Upper lobe of left lung (tissue), 6 donors: ENCODE data around the gene FOXF2. TPM values are rescaled to one million over a fixed set of nuclear protein-coding genes. Genes with fewer than 3 reads are reported as not detected.

Source experiments
- ATAC-seq, 2 donors: fragments of 200-7000 bp; cut with Tn5 transposase; one replicate each; pipeline ENCODE4 v1.9.1; 2022; ENCODE audit warnings: mild to moderate bottlenecking in 2 of 2, moderate library complexity in 2 of 2; ENCODE audit not compliant: low FRiP score in 2 of 2
- DNase-seq, 2 donors: peaks; one replicate each; pipeline ENCODE4 v3.0.0-alpha.2; 2019 to 2020
- H3K27ac ChIP-seq, 4 donors: fragments of 200-600 bp; sonication (generic); one replicate each; pipeline ENCODE4 v1.5.1; 2016 to 2019
- H3K27me3 ChIP-seq, 4 donors: fragments of 200-600 bp; sonication (generic); one replicate each; pipeline ENCODE4 v1.5.1; 2017 to 2019
- H3K36me3 ChIP-seq, 4 donors: fragments of 200-600 bp; sonication (generic); one replicate each; pipeline ENCODE4 v1.5.1; 2016 to 2019
- H3K4me1 ChIP-seq, 4 donors: fragments of 200-600 bp; sonication (generic); one replicate each; pipeline ENCODE4 v1.5.1; 2018 to 2019
- H3K4me3 ChIP-seq, 4 donors: fragments of 200-600 bp; sonication (generic); one replicate each; pipeline ENCODE4 v1.5.1; 2017 to 2019; ENCODE audit warnings: mild to moderate bottlenecking in 2 of 4, moderate library complexity in 1 of 4
- H3K9me3 ChIP-seq, 4 donors: fragments of 200-600 bp; sonication (generic); one replicate each; pipeline ENCODE4 v1.5.1; 2018 to 2019
- CTCF ChIP-seq, 6 experiments: fragments of 450-650 bp in 4 of 6; fragments of 200-600 bp in 2 of 6; sonication (generic) in 2 of 6; IDR thresholded peaks; one replicate each; pipeline ENCODE4 v1.5.1; 2016 to 2019; ENCODE audit warnings: antibody characterized with exemption in 6 of 6
- EP300 ChIP-seq, 4 donors: sonication (generic); formaldehyde crosslinking; IDR thresholded peaks; one replicate each; pipeline ENCODE4 v1.5.1; 2017; ENCODE audit warnings: antibody characterized with exemption in 4 of 4, control low read depth in 2 of 4
- POLR2A ChIP-seq, 4 donors: fragments of 450-650 bp; IDR thresholded peaks; one replicate each; pipeline ENCODE4 v1.5.1; 2016 to 2017; ENCODE audit warnings: antibody characterized with exemption in 4 of 4, mild to moderate bottlenecking in 2 of 4
- POLR2AphosphoS5 ChIP-seq, 2 donors: sonication (generic); formaldehyde crosslinking; IDR thresholded peaks; one replicate each; pipeline ENCODE4 v1.5.1; 2017; ENCODE audit warnings: antibody characterized with exemption in 2 of 2
- WGBS, 2 donors: methylation state at CpG; one replicate each; pipeline ENCODE4 v1.1.5; 2017 to 2018; 5-methylcytosine and 5-hydroxymethylcytosine counted together
- total RNA-seq, 6 donors: library from RNA; depleted of rRNA in 4 of 6; stranded (reverse); fragments of >200 nt in 4 of 6; gene quantifications; one replicate each; pipeline versions ENCODE4 v1.1.0 to v1.2.1, GENCODE V29; 2016 to 2021
- donor health status: DM: no; HTN: no; CAD: no; lungs with moderate emphysema.
- donor health status: DM: no; HTN: yes; CAD: no; lungs with severe emphysema.

The FOXF2 gene
- total RNA-seq, 6 donors from 2014 or later, result 5.5 to 17.7 (median 8.8) TPM

GRCh38 chr6:1416820-1417219 lies 27.4 kb downstream of the FOXF2 start:
- ATAC-seq (no peak), DNase-seq (no peak)
- no peaks in the 10 kb centered on the region for H3K9me3 ChIP-seq
- no peaks in the 10 kb centered on the region for H3K27me3 ChIP-seq
- no peaks in the 10 kb centered on the region for H3K36me3 ChIP-seq
- H3K4me3 ChIP-seq, result no peak overlapping the region
- TF ChIP-seq CTCF (IDR thresholded peaks at IDR 0.05), result no peak
- no peak for TF ChIP-seq EP300 (IDR thresholded peaks at IDR 0.05)
- TF ChIP-seq POLR2AphosphoS5 (IDR thresholded peaks at IDR 0.05), result no peak
- no peak for TF ChIP-seq POLR2A (IDR thresholded peaks at IDR 0.05)
- WGBS, 2 donors, result 82 to 91% methylated on average over 11 of the region's 11 CpGs
- no peak overlapping the region for H3K27ac ChIP-seq
- H3K4me1 ChIP-seq, result peaks cover 0 to 6% (median 0%) of the 10 kb centered on the region in 4 donors

GRCh38 chr6:1417718-1418117 lies 28.3 kb downstream of the FOXF2 start:
- Histone ChIP-seq H3K36me3 (no peaks in the 10 kb centered on the region), H3K9me3 (no peaks in the 10 kb centered on the region), H3K4me3 (no peak overlapping the region), H3K27me3 (no peaks in the 10 kb centered on the region), H3K27ac (no peak overlapping the region), H3K4me1 (peaks cover 0 to 6% (median 0%) of the 10 kb centered on the region in 4 donors)
- no peak for DNase-seq
- no peak for TF ChIP-seq EP300 (IDR thresholded peaks at IDR 0.05)
- TF ChIP-seq CTCF (IDR thresholded peaks at IDR 0.05), result no peak
- no peak for TF ChIP-seq POLR2AphosphoS5 (IDR thresholded peaks at IDR 0.05)
- TF ChIP-seq POLR2A (IDR thresholded peaks at IDR 0.05), result no peak
- 94% methylated on average over 12 of the region's 12 CpGs for WGBS, 2 donors
- no peak for ATAC-seq

DNA sequence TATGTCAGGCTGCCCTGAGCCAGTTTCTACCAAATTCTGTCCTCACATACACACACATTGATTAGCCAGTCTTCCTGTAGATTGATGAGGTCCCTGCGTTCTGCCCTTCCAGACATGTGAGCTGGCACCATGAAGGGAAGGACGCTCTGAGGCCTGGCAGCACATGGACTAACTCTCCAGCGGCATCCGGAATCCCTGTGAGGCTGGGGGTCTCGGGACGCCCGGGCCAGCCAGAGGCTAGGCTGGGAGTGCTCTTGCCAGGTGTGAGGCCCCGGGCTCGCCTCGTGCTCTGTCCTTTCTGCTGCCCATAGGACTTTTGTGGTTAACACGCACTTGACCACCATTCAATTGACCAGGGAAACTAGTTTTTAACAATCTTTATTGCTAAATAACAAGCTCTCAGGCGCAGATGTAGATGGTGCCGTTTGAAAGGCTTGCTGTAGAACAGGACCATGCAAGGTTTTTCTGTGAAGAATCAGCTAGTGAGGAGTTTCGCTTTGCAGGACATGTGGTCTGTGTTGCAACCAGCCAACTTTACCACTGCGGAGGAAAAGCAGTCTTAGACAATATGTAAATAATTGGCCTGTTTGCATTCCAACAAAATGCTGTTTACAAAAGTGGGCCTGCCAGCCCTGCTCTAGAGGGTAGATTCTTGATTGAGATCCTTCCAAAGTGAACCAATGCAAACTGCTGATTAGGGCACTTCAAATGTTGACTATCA lies 29.3 kb downstream of the FOXF2 start:
- peak in 1 of 2 donors; percentile 42 for ATAC-seq
- Histone ChIP-seq H3K4me3 (no peak overlapping the region), H3K4me1 (peaks cover 0 to 6% (median 0%) of the 10 kb centered on the region in 4 donors), H3K27me3 (no peaks in the 10 kb centered on the region), H3K27ac (no peak overlapping the region), H3K36me3 (no peaks in the 10 kb centered on the region), H3K9me3 (no peaks in the 10 kb centered on the region)
- TF ChIP-seq EP300 (IDR thresholded peaks at IDR 0.05), result no peak
- TF ChIP-seq POLR2AphosphoS5 (IDR thresholded peaks at IDR 0.05), result no peak
- TF ChIP-seq CTCF (IDR thresholded peaks at IDR 0.05), result no peak
- no peak for TF ChIP-seq POLR2A (IDR thresholded peaks at IDR 0.05)
- 64 to 73% methylated on average over 10 to 15 of the region's 15 CpGs for WGBS, 2 donors
- DNase-seq, result no peak

GRCh38 chr6:1420382-1420781 lies 31.0 kb downstream of the FOXF2 start:
- no peak for ATAC-seq

More at GRCh38 chr6:1420382-1420781, 31.0 kb downstream of the FOXF2 start:
- WGBS, 2 donors, result 100% methylated on average over 1 of the region's 1 CpG
- no peak for DNase-seq
- Histone ChIP-seq H3K36me3 (no peaks in the 10 kb centered on the region), H3K4me3 (no peak overlapping the region), H3K4me1 (peaks cover 0 to 6% (median 0%) of the 10 kb centered on the region in 4 donors), H3K27me3 (no peaks in the 10 kb centered on the region), H3K27ac (no peak overlapping the region), H3K9me3 (no peaks in the 10 kb centered on the region)
- TF ChIP-seq EP300 (IDR thresholded peaks at IDR 0.05) (no peak), POLR2A (IDR thresholded peaks at IDR 0.05) (no peak), POLR2AphosphoS5 (IDR thresholded peaks at IDR 0.05) (no peak), CTCF (IDR thresholded peaks at IDR 0.05) (no peak)
